Posterior vena cava (tissue), 2 donors: ENCODE data around the gene OSBPL2. TPM values are rescaled to one million over a fixed set of nuclear protein-coding genes. Genes with fewer than 3 reads are reported as not detected.

Experiments used
- DNase-seq: peaks from one replicate; pipeline ENCODE4 v3.0.0-alpha.2; 2020; ENCODE audit warnings: low spot score
- intact Hi-C, 2 donors: fragments of 100-400 bp; cut with DNase I; formaldehyde crosslinking; loops; one replicate each; pipeline versions ENCODE4 v1.14.1 to v1.14.2; 2022 to 2023
- total RNA-seq, 2 donors: library from RNA; stranded (reverse); fragmentation: NEBNext Ultra II Directional; extraction: Animal tissue kit (Norgen Biotek cat#: 25700); gene quantifications; one replicate each; pipeline ENCODE4 v1.2.1, GENCODE V29; 2021
- donor health status: DM: yes; HTN: yes; CAD: no.
- donor health status: DM: yes; HTN: yes; CAD: no.

Gene OSBPL2
- total RNA-seq, 2 donors from 2014 or later = 31.8 to 34.7 TPM

- intact Hi-C loops = no loop called here
- no peak for DNase-seq
These were observed 51.6 kb downstream of the OSBPL2 start for GRCh38 chr20:62289898-62290297.

- intact Hi-C loops = loop anchor here in 1 of 2 donors (1.0 kb wide), 1 partner anchor 39 kb away; no protein-coding TSS in a partner anchor
- no peak for DNase-seq
These were observed 53.1 kb downstream of the OSBPL2 start for GRCh38 chr20:62291251-62292066.

- DNase-seq = no peak
These were observed 53.8 kb downstream of the OSBPL2 start for GRCh38 chr20:62292108-62292507.

GRCh38 chr20:62293111-62293784 is 54.9 kb downstream of the OSBPL2 start:
- no peak for DNase-seq
- intact Hi-C loops = no loop called here

More at GRCh38 chr20:62292108-62292507, 53.8 kb downstream of the OSBPL2 start:
- intact Hi-C loops = no loop called here

- no peak for DNase-seq
- intact Hi-C loops = no loop called here
These were observed 55.6 kb downstream of the OSBPL2 start for GRCh38 chr20:62293946-62294345.

- intact Hi-C loops = no loop called here
These were observed 56.2 kb downstream of the OSBPL2 start for GRCh38 chr20:62294516-62294915.

GRCh38 chr20:62296724-62297448 is 58.6 kb downstream of the OSBPL2 start:
- no peak for DNase-seq
- intact Hi-C loops = no loop called here

More at GRCh38 chr20:62294516-62294915, 56.2 kb downstream of the OSBPL2 start:
- no peak for DNase-seq

- no peak for DNase-seq
- intact Hi-C loops = no loop called here
These were observed 59.3 kb downstream of the OSBPL2 start for GRCh38 chr20:62297449-62298227.

GRCh38 chr20:62298577-62299249 is 60.4 kb downstream of the OSBPL2 start:
- DNase-seq = no peak
- intact Hi-C loops = no loop called here

- intact Hi-C loops = loop anchor here in 1 of 2 donors (5.0 kb wide), 1 partner anchor 83 kb away; no protein-coding TSS in a partner anchor
- no peak for DNase-seq
These were observed 61.4 kb downstream of the OSBPL2 start for GRCh38 chr20:62299666-62300236.

- DNase-seq = no peak
- intact Hi-C loops = loop anchor here in 1 of 2 donors (5.0 kb wide), 1 partner anchor 82 kb away; no protein-coding TSS in a partner anchor
These were observed 62.0 kb downstream of the OSBPL2 start for GRCh38 chr20:62300319-62300718.

GRCh38 chr20:62301111-62301668 is 62.9 kb downstream of the OSBPL2 start:
- DNase-seq = no peak
- intact Hi-C loops = loop anchor here in 1 of 2 donors (5.0 kb wide), 1 partner anchor 81 kb away; no protein-coding TSS in a partner anchor

- intact Hi-C loops = loop anchor here (2.0 to 5.0 kb wide), 2 partner anchors 80 to 81 kb away; no protein-coding TSS in a partner anchor
- peak; percentile 98 for DNase-seq
These were observed 63.5 kb downstream of the OSBPL2 start for GRCh38 chr20:62301773-62302340.

GRCh38 chr20:62302341-62303061 is 64.2 kb downstream of the OSBPL2 start, which contains the start of gene ADRM1:
Gene ADRM1, plus strand, starts transcription at chr20:62302997. Its CDS starts 572 bp downstream, at chr20:62303569.
- intact Hi-C loops = loop anchor here (2.0 to 5.0 kb wide), 2 partner anchors 80 kb away; no protein-coding TSS in a partner anchor
- DNase-seq = peak; percentile 99

- no peak for DNase-seq
- intact Hi-C loops = loop anchor here (2.0 to 5.0 kb wide), 2 partner anchors 79 to 80 kb away; no protein-coding TSS in a partner anchor
These were observed 64.7 kb downstream of the OSBPL2 start for GRCh38 chr20:62303062-62303339.
